ENCODE results near the gene UROD. TPM values are rescaled to one million over a fixed set of nuclear protein-coding genes. Genes with fewer than 3 reads are reported as not detected.
"Not testable (repeated sequence)": the region's sequence is repeated elsewhere in the genome, so short reads cannot be mapped to it uniquely, and the experiment has no call there.

Gene UROD
- 60.8 TPM for total RNA-seq

DNA sequence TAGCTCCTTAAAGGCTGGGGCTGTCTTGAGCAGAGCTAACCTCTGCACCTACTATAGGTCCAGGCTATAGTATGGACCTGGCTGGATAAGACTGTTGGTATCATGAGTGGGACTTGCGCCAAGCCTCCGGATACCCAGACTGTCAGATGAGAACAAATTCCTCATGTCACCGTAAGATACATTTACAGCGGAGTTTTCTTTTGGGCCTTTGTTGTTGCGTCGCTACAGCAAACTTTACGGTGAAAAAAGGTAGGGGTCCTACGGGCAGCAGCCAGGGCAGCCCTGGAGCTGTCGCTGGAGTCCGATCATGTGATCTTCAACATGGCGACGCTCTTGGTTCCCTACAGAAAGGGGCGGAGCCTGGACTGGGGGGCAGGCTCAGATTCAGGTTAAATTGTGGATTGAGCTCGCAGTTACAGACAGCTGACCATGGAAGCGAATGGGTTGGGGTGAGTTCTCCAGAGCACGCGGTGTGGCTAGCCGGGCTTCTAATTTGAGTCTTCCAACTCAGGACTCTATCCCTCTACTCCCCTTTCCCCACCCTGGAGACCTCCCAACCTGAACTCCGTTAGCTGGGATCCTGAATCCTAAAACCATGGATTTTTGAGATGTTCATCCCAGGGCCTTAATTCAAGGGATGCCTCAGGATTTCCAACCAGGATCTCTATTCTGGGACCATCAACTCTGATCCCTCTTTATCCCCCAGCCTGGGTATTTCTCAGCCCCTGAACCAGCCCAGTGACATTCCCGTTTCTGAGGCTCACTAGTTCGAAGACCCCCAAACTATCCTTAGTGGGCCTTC lies at the start of gene UROD:
UROD (plus strand) TSS at position 418 of the 802 bp plus-strand sequence; CDS start at position 430, 12 bp downstream.
- DNase-seq (ENCODE audit: low spot score): peak; percentile 93

GRCh38 chr1:44962729-44963128 lies 49.3 kb upstream of the UROD start:
- DNase-seq (ENCODE audit: low spot score): no peak

DNA sequence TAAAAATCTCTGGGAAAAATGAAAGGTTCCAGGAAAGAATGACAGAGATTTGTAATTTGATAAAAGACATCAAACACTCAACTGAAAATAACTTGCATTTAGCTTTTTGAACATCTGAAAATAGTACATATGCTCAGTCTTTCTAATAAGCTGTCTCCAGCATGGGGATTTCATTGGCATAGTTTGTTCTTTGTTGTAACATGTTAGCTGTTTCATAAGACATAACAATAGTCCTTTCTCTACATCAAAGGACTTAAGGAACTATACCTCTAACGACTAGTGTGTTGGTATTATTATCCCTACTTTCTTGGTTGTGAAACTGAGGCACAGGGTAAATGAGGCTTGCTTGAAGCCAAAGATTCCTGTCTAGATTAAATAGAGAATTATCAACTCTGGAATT lies 47.7 kb upstream of the UROD start:
- no peak for DNase-seq (ENCODE audit: low spot score)

DNA sequence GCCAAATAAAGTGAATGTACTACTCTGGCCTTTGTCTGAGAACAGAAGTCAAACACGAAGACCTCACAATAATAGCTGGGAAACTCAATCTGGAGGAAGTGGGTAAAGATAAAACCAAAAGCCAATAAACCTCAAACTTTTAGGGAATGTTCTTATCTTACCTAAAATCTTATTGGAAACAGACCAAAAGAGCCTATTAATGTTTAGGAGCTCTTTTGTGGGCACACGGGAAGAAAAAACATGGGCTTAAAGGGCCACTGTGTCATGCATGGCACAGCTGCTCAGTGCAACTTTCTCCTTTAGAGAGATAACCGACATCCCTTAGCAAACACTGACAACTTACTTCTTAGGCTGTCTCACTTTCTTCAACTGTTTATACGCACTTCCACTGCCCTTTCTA lies 41.7 kb upstream of the UROD start:
- no peak for DNase-seq (ENCODE audit: low spot score)

- DNase-seq (ENCODE audit: low spot score): no peak
Observed at GRCh38 chr1:44973645-44974044, 38.4 kb upstream of the UROD start.

DNA sequence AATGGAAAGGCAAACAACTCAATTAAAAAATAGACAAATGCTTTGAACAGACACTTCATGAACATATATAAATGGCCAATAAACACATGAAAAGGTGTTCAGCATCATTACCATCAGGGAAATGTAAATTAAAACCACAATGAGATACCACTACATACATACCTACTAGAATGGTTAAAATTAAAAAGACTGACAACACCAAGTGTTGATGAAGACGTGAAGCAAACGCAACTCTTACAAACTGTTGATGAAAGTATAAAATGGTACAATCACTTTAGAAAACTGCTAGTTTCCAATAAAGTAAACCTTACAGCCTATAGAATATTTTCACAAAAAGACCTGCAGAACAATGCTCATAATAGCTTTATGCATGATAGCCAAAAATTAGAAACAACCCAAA lies 35.8 kb upstream of the UROD start:
- DNase-seq (ENCODE audit: low spot score): no peak

DNA sequence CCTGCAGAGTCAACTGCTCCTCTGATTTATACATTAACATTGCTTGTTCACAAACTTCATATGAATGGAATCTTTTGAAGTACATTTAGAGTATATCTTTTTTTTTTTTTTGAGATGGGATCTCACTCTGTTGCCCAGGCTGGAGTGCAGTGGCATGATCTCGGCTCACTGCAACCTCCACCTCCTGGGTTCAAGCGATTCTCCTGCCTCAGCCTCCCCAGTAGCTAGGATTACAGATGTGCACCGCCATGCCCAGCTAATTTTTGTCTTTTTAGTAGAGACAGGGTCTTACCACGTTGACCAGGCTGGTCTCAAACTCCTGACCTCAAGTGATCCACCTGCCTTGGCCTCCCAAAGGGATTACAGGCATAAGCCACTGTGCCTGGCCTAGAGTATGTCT lies 34.7 kb upstream of the UROD start:
- DNase-seq (ENCODE audit: low spot score): not testable (repeated sequence)

DNA sequence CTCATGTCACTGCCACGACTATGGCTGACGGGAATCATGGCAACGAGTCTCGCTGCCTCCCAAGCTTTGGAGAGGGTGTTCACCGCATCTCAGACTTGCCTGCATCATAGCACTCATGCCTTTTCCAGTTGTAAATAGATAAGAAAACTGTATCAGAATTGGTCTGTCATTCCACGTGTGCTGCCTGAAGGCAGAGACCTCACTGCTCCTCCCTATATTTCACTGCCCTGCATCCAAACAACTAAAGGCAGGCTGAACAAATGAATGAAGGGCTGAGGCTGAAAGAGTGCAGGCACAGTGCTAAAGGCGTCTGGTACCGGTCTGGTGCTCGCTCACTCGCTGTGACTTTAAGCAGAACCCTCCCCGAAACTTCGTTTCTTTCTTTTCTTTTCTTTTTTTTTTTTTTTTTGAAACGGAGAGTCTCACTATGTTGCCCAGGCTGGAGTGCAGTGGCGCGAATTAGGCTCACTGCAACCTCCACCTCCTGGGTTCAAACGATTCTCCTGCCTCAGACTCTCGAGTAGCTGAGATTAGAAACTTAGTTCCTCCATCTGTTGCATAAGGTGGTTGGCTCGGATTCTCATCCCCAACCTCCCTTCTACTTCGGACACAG lies 26.2 kb upstream of the UROD start:
- no peak for DNase-seq (ENCODE audit: low spot score)

DNA sequence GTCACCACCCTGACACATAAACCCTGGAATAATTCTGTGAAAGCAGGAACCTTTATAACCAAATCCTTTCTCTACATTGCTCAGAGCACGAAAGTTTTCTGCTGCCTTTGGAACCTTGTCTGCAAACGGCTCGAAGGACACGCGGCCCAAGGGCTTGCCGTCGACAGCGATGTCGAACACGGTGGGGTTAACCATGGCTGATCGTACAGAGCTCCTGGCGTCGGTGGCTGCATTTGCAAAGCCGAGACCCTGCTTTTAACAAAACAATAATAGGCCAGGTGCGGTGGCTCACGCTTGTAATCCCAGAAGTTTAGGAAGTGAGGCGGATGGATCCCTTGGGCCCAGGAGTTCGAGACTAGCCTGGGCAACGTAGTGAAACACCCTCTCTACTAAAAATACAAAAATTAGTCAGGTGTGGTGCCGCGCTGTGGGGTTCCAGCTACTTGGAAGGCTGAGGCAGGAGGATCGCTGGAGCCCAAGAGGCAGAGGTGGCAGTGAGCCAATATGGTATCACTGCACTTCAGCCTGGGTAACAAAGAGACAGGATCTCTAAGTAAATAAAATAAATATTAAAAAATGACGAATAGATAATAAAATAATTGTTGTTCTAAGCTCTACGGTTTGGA lies 23.4 kb upstream of the UROD start:
- DNase-seq (ENCODE audit: low spot score): no peak

GRCh38 chr1:44994309-44994898 lies 17.6 kb upstream of the UROD start:
- no peak for DNase-seq (ENCODE audit: low spot score)

- DNase-seq (ENCODE audit: low spot score): no peak
Observed at GRCh38 chr1:44995467-44996238, 16.4 kb upstream of the UROD start.

DNA sequence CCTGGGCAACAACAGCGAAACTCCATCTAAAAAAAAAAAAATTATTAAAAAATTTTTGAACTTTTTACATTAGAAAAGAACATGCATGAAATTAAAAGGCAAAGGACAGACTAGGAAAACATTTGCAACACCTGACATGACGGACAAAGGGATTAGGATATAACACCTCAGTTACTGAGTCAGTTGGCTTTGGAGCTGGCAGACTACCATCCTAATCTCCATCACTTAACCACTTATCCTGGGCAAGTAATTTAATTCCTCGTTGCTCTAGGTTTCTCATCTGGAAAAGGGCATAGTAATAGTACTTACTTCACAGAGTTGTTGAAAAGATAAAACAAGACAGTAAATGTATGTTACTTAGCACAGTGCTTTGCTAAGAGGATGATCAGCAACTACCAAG lies 12.8 kb upstream of the UROD start:
- DNase-seq (ENCODE audit: low spot score): no peak

DNA sequence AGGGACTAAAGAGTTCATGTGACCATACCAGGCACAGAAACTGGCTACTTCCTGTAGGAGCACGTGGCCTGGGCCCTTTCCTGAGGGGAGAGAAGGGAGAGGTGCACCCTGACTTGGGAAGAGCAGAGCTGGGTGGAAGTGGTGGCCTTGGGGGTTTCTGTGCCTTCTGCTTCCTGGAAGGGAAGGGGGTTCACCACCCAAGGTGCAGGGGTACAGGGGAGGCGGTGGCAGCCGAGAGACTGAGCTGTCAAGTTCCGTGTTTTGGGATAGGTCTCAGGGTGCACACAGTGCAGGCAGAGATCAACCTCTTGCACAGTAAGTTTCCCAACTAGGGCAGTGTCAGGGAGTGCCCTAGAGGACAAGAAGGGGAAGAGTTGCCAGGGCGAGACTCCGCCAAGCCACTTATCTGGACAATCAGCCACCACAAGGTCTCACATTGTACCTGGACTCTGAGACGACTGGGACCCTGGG lies 11.0 kb upstream of the UROD start:
- no peak for DNase-seq (ENCODE audit: low spot score)

DNA sequence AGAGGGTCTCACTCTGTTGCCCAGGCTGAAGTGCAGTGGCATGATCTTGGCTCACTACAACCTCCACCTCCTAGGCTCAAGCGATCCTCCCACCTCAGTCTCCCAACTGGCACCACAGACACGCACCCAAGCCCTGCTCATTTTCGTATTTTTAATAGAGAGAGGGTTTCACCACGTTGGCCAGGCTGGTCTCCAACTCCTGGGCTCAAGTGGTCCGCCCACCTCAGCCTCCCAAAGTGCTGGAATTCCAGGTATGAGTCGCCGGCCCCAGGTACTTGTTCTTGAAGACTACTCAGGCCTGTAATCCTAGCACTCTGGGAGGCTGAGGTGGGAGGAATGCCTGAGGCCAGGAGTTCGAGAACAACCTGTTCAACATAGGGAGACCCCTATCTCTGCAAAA lies 10.5 kb upstream of the UROD start:
- not testable (repeated sequence) for DNase-seq (ENCODE audit: low spot score)

- no peak for DNase-seq (ENCODE audit: low spot score)
Observed at GRCh38 chr1:45002650-45003645, 9.1 kb upstream of the UROD start.

- DNase-seq (ENCODE audit: low spot score): no peak
Observed at GRCh38 chr1:45003741-45004140, 8.3 kb upstream of the UROD start.

DNA sequence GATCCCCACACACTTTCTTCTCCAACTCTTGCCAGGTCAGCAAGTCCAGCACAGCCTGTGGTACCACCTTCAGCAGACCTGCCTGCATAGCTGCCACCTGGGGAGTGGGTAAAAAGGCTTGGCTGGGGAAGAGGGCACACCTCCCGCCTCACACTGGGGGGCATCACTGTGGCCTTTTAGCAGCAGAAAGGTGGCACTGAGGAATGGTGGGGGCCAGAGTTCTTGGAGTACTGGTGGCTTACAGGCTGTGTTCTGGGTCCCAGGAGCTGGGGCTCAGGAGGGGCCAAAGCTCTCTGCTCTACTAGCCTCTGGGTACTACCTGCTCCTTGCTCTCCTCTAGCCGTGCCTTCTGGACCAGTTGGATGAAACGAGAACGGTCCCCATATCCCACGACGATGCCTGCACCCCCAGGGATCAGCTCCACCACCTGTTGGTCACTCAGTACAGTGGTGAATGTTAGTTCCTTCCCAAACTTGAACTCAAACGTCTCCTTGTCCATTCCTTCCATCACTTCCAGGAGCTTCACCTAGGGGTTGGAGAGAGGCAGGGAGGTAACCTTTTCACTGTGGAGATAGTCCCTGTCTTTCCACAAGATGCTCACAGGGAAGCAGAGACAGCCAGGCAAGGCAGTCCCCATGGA lies 7.7 kb upstream of the UROD start:
- DNase-seq (ENCODE audit: low spot score): no peak

DNA sequence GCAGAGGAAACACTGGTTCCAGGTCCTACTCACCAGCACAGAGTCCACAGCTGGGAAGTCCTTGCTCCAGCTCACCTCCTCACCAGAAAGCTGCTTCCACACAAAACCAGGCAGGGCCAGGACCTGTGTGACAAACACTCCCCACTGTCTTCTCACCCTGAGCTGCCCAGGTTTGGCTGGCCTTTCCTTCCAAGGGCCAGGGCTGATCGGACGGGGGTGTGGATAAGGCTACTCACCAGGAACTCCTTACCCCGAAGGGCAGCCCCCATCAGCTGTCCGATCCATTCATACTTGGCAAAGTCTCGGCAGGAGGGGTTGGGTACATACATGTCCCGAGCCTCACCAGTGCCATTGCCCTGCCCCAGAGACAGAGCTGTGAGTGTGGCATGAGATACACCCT lies 6.3 kb upstream of the UROD start:
- DNase-seq (ENCODE audit: low spot score): no peak

GRCh38 chr1:45007311-45007710 lies 4.7 kb upstream of the UROD start:
- DNase-seq (ENCODE audit: low spot score): peak; percentile 38

GRCh38 chr1:45008076-45008475 lies 4.0 kb upstream of the UROD start:
- DNase-seq (ENCODE audit: low spot score): peak; percentile 20
